ENCODE data around the gene CDK18.

DNA sequence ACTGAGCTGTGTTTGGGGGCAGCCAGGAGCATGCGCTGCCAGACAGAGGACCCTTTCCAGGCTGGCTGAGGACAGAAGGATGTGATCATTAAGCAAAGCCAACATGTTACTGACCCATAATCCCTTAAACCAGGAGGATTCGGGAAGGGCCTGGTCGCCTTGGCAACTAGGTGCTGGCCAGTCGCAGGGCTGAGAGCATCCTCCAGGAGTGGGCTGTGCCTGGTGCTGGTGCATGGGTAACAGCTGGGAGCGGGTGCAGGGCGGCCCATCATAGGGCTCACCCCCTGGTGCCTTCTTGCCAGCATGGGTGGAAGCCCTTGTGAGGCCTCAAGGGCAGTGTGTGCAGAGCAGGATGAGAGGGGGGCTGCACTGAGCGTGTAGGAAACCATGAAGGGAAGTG, 17.2 kb downstream of the CDK18 start:
- TF ChIP-seq MAX (IDR thresholded peaks at IDR 0.05) (no peak), CEBPB (IDR thresholded peaks at IDR 0.05) (no peak), NFIC (IDR thresholded peaks at IDR 0.05) (no peak), EP300 (IDR thresholded peaks at IDR 0.05; ENCODE audit: borderline replicate concordance) (no peak), USF1 (IDR thresholded peaks at IDR 0.05) (no peak), TAF1 (IDR thresholded peaks at IDR 0.05; ENCODE audit: low read depth) (no peak), RAD21 (IDR thresholded peaks at IDR 0.05; ENCODE audit: low read depth) (no peak), ZBTB7A (IDR thresholded peaks at IDR 0.05; ENCODE audit: low read depth) (no peak), FOXM1 (IDR thresholded peaks at IDR 0.05; ENCODE audit: borderline replicate concordance, low read depth) (no peak), CREB1 (IDR thresholded peaks at IDR 0.05; ENCODE audit: low read depth) (no peak), TCF12 (IDR thresholded peaks at IDR 0.05; ENCODE audit: low read depth) (no peak), EGR1 (IDR thresholded peaks at IDR 0.05) (no peak)
- TF ChIP-seq, protein P1, sequence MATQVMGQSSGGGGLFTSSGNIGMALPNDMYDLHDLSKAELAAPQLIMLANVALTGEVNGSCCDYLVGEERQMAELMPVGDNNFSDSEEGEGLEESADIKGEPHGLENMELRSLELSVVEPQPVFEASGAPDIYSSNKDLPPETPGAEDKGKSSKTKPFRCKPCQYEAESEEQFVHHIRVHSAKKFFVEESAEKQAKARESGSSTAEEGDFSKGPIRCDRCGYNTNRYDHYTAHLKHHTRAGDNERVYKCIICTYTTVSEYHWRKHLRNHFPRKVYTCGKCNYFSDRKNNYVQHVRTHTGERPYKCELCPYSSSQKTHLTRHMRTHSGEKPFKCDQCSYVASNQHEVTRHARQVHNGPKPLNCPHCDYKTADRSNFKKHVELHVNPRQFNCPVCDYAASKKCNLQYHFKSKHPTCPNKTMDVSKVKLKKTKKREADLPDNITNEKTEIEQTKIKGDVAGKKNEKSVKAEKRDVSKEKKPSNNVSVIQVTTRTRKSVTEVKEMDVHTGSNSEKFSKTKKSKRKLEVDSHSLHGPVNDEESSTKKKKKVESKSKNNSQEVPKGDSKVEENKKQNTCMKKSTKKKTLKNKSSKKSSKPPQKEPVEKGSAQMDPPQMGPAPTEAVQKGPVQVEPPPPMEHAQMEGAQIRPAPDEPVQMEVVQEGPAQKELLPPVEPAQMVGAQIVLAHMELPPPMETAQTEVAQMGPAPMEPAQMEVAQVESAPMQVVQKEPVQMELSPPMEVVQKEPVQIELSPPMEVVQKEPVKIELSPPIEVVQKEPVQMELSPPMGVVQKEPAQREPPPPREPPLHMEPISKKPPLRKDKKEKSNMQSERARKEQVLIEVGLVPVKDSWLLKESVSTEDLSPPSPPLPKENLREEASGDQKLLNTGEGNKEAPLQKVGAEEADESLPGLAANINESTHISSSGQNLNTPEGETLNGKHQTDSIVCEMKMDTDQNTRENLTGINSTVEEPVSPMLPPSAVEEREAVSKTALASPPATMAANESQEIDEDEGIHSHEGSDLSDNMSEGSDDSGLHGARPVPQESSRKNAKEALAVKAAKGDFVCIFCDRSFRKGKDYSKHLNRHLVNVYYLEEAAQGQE (IDR thresholded peaks at IDR 0.05; ENCODE audit: low read depth): no peak
